Myocyte (in vitro differentiated cells): Measurements from ENCODE around the gene RXFP2. TPM values are rescaled to one million over a fixed set of nuclear protein-coding genes. Genes with fewer than 3 reads are reported as not detected.

Experiments
- DNase-seq: peaks from one replicate; pipeline ENCODE4 v3.0.0-alpha.2; 2012; ENCODE audit warnings: low read depth
- polyA plus RNA-seq: library from polyadenylated mRNA; unstranded; fragments of >200 nt; gene quantifications from one replicate; pipeline ENCODE4 v1.2.1, GENCODE V29; 2012; ENCODE audit warnings: missing spikeins
- total RNA-seq: library from RNA; depleted of rRNA; stranded (reverse); fragments of >200 nt; gene quantifications from 2 replicates; pipeline ENCODE4 v1.2.3, GENCODE V29; 2014

RXFP2 gene
- total RNA-seq: not detected in 2 replicates
- not detected for polyA plus RNA-seq

DNA sequence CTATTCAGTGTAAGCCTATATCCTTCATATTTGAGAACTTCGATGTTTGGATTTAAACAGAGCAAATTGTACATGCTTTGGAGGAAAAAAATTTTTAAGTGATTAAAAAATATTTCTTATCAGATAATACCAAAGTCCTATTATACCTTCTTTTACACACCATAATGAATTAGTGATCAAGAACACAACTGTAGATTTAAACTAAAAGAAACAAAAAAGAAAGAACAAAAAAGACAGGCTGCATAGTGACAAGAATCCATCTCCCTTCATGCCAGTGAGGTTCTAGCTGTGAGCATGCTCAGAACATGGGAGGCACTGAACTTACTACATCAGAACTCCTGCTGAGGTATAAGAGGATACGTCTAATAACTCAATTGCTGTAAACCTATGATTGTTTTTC lies at the start of gene RXFP2:
RXFP2 (plus strand) TSS at position 301 of the 400 bp plus-strand sequence; CDS start at position 388, 87 bp downstream.
- DNase-seq: no peak

DNA sequence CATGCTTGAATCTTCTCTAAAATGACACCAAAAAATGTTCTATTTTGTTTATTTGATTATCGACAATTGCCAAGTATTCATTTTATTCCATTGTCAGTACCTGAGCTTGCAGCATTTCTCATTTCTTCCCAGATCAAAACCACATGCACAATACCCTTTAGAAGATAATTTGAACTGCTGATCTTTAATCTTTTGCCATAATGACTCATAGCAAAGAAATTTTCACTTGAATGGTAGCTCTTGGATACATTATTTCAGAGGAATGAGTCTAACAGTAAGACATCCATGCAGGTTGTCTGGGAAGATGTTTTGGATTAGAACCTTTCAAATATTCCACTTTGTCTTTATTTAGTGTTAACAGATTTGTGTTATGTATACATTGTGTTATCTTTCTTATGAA lies 42.0 kb upstream of the RXFP2 start:
- DNase-seq: no peak

DNA sequence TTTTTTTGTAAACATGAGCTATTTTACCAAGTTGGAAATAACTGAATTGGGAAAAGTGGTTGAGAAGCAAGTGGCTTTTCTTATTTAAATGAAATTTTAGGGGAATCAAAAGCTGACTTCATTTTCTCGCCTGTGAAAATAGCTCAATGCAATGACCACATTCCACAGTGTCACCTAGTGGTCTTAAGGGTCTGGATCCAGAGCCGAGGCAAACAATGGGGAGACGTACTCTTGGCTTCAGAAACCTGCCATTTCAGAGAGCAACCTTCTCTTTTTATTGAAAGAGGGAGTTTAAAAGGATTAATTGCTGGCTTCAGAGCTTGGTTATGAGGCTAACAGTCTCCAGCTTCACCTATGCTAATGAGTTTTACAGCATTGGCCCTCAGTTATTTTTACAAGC lies 39.7 kb upstream of the RXFP2 start:
- no peak for DNase-seq

DNA sequence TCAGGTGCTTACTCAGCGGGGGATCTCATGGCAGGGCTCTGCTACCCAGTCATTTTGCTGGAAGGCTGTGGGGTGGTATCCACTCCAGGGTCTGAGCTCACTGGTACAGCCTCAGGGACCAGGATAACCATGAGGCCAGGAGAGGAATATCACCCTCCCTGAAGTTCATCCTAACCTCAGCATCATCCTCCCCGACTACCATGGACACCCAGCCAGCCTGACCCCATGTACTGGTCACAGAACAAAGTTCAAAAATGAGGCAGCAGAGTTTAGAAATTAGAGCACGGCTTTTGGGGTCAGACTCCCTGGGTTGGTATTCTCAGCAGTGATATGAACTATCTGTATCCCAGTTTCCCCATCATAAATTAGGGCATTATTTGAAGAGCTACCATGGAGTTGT lies 35.5 kb upstream of the RXFP2 start:
- no peak for DNase-seq

DNA sequence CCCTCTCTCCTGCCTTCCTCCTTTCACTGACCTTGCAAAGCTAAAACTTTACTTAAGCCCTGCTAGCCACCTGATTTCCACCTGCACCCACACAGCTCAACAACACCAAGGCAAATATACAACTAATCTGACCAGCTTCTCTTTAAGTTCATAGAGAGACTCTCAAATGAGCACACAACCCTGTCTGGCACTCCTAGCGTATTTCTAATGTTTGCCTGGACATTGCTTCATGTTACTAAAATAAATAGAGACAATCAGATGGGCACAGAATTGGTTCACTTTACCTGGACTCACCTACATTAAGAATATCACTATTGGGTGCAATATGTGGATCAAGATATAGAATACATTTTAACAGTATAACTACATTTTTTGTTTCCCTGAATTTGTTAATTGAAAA lies 33.2 kb upstream of the RXFP2 start:
- DNase-seq: no peak

DNA sequence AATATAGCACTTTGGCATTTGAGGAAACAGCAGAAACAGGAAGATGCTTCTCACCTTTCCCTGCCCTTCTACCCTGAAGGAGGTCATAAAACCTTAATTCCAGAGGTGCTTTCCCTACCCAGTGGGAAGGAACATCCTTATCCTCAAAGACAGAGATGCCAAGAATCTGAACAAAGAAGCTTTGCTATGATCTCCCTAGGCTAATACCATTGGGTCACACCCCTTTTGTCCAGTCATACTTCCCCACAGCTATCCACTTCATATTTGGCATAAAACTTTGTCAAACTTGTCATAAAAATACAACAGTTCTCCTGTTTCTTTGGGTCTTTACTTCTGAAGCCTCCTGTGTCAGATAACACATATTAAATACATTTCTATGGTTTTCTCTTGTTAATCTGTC lies 21.7 kb upstream of the RXFP2 start:
- no peak for DNase-seq

DNA sequence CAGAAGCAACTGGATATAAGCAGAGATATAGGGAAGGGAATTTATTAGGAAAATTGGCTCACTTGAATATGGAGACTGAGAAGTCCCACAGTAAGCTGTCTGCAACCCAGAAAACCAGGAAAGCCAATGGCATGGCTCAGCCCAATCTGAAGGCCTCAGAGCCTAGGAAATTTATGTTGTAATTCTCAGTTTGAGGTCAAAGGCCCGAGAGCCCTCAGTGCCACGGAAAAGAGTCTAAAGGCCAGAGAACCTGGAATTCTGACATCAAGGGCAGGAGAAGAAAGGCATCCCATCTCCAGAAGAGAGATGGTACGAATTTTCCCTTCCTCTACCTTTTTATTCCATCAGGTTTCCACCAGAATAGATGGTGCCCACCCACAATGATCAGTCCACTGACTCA lies 20.1 kb upstream of the RXFP2 start:
- no peak for DNase-seq

- DNase-seq: no peak
Observed at GRCh38 chr13:31722673-31723072, 16.7 kb upstream of the RXFP2 start.

DNA sequence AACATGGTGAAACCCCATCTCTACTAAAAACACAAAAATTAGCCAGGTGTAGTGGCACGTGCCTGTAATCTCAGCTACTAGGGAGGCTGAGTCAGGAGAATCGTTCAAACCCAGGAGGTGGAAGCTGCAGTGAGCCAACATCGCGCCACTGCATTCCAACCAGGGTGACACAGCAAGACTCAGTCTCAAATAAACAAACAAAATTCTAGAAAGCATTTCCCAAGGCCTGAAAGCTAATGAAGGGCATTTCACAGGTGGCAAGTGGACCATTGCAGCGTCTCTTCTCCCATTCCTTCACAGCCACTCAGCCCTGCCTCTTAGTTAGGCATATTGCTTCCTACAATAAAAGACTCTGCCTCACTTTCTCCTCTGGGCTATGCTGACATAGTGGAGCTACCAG lies 13.5 kb upstream of the RXFP2 start:
- no peak for DNase-seq

- DNase-seq: no peak
Observed at GRCh38 chr13:31731921-31732320, 7.4 kb upstream of the RXFP2 start.

GRCh38 chr13:31733066-31733465 lies 6.3 kb upstream of the RXFP2 start:
- no peak for DNase-seq

DNA sequence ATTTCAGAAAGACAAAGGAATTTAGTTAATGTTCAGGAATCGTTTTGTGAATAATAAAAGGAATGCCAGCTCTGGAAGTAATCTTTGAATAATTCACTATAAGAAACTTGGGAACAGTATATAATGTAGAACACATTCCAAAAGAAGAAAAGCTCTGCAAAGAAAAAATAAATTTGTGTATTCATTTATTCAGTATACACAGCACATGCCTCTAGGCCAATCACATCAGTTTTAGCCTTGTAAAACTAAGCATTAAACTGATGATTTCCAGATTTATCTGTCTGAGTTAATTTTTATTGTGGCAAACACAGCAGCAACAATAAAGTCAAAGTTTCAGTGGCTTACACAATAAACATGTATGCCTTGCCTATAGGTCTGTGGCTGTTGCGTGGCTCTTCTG lies 5.7 kb upstream of the RXFP2 start:
- no peak for DNase-seq

GRCh38 chr13:31742097-31742734 lies 2.9 kb downstream of the RXFP2 start:
- DNase-seq: peak; percentile 73

GRCh38 chr13:31747291-31747690 lies 8.0 kb downstream of the RXFP2 start:
- no peak for DNase-seq

- no peak for DNase-seq
Observed at GRCh38 chr13:31747966-31748365, 8.6 kb downstream of the RXFP2 start.

DNA sequence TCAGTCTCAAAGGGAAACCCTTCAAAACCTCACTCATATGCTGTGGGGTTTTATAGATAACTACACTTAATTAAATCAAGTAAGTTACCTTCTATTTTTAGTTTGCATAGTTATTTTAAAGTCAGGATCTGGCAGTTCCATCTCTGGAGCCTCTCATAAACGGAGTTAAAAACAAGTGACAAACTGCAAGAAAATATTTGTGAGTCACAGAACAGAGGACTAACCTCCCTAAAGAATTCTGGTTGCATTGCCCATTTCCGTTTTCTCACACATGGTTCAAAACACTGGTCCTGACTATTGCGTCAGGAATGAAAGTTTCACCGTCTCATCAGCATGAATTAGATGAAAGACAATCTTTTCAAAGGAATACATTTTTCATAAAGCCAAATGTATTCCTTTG lies 10.6 kb downstream of the RXFP2 start:
- DNase-seq: peak; percentile 67

- no peak for DNase-seq
Observed at GRCh38 chr13:31755211-31755610, 15.9 kb downstream of the RXFP2 start.

DNA sequence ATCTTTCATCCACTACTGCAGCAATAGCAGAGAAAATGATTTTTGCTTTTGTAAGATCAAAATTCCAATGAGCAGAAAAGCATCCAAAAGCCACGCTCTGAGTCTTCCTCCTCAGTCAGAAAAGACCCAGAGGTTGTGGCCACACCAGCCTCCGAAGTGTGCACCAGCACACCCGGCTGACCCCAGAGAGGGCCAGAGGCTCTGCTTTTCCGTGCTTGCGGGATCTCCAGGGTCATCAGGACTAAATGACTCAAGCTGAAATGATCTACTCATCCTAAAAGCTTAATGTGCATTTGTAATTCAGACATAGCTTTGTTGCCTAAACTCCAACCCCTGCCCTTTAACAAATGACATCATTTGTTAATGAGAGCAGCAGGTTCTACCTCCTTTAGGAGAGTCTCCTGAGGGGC lies 16.5 kb downstream of the RXFP2 start:
- DNase-seq: peak; percentile 61

DNA sequence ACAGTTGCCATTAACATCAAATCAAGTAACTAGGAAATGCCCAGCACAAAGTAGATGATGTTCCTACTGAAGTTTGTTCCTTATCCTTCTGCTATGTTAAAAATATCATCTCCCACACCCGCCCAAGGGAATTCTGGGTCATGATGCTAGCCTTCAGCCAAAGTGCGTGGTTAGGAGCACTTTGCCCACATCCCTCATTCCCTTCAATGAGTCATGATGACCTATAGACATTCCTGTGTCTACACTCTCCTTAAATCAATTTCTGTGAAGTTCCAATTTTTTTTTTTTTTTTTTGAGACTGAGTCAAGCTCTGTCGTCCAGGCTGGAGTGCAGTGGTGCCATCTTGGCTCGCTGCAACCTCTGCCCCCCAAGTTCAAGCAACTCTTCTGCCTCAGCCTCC lies 17.0 kb downstream of the RXFP2 start:
- peak; percentile 66 for DNase-seq

GRCh38 chr13:31761951-31762350 lies 22.6 kb downstream of the RXFP2 start:
- no peak for DNase-seq

DNA sequence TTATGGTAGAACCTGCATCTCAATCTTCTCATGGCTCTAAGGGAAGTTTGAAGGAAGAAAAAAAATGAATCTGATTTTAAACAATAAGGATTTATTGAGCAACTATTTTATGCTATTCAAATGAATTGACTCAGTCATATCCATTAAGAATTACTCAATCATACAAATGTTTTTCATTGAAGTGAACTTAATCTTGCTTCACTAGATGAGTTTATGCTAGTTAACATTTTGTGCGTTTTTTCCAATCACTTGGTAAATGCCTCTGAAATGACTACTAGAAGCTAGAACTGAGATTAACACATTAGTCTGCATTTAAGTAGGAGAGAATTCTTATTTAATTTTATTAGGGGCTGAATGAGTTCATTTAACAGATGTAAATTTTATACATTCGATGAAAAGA lies 25.2 kb downstream of the RXFP2 start:
- DNase-seq: no peak

- peak; percentile 63 for DNase-seq
Observed at GRCh38 chr13:31765138-31765785, 25.9 kb downstream of the RXFP2 start.

DNA sequence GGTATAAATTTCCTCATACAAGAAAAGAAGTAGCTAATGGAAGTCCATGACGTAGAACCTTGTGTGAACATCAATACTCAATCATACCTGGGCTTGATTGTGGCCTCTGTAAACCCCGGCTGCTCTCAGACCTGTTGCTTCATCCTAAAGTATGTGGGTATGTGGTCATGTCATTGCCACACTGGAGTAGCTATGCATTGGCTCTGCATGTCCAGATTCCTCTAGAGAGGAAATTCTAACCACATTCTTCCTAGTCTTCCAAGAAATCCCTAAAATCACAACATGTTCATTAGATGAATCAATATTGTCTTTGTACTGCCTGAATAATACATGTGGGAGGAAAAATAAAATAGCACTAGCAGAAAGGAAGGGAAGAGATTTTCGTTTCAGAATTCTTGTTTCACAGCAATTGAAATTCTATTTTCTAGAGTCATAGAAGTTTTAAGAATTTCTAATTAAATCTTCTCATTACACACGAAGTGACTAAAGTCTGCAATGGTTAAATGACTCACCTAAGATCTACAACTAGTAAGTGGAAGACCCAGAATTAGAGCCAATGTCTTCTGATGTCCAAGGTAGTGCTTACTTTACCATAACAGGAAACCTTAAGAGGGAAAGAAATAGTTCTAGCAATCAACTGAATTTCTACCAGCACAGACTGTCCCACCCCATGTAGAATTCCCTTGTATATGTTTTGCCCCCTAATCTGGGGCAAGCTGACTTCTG lies 28.0 kb downstream of the RXFP2 start:
- peak; percentile 13 for DNase-seq
